GM06990 (cell line): ENCODE measurements around the gene CPHXL2.
A peak's percentile ranks its signal among the peaks of the same experiment; 100 is the strongest.

ENCODE experiments used
- DNase-seq: peaks from one replicate; pipeline ENCODE4 v3.0.0-alpha.2; 2011; ENCODE audit not compliant: insufficient read length; ENCODE audit errors: extremely low read depth
- H3K27me3 ChIP-seq: replicated peaks from 2 replicates; pipeline ENCODE4 v1.6.0; 2011; ENCODE audit warnings: low read length; ENCODE audit not compliant: control insufficient read depth, insufficient read depth
- H3K36me3 ChIP-seq: 2 replicates; pipeline ENCODE4 v1.5.1; 2011; ENCODE audit warnings: low read length; ENCODE audit not compliant: control insufficient read depth, insufficient read depth
- H3K4me3 ChIP-seq: replicated peaks from 2 replicates; pipeline ENCODE4 v1.5.1; 2011; ENCODE audit warnings: low read depth, mild to moderate bottlenecking, control low read depth, low read length
- CTCF ChIP-seq: IDR thresholded peaks from 2 replicates; pipeline ENCODE4 v1.5.1; 2011; ENCODE audit warnings: low read length, control low read depth, mild to moderate bottlenecking, inconsistent platforms; ENCODE audit not compliant: insufficient read depth, poor library complexity, severe bottlenecking

The CPHXL2 gene

GRCh38 chr16:75626806-75627205, 50.0 kb downstream of the CPHXL2 start:
- Histone ChIP-seq H3K36me3 (peaks cover 24% of the 10 kb centered on the region), H3K27me3 (no peaks in the 10 kb centered on the region), H3K4me3 (no peak overlapping the region)
- no peak for TF ChIP-seq CTCF
- no peak for DNase-seq

DNA sequence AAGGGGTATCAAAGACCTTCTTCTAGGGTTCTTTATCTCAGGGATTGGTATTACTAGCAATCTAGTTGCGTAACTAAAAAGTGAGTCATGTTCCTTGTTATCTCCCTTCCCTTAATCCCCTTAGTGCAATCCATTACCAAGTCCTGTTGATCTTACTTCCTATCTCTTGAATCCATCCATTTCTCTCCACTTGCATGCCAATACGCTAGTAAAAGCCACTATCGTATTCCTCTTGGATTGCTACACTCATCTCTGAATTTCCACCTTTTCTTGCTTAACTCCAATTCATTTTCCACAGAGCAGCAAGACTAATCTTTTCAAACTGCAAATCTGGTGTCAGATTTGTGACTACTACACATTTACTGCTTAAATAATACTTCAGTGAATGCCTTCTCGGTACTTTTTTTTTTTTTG, 51.9 kb downstream of the CPHXL2 start:
- H3K4me3 ChIP-seq: no peak overlapping the region
- H3K27me3 ChIP-seq: no peaks in the 10 kb centered on the region
- no peak for TF ChIP-seq CTCF
- no peak for DNase-seq
- peaks cover 22% of the 10 kb centered on the region for H3K36me3 ChIP-seq

GRCh38 chr16:75622761-75623605, 53.8 kb downstream of the CPHXL2 start, which contains the start of gene ADAT1:
ADAT1 (minus strand) TSS chr16:75623281; CDS start chr16:75620799, 2,482 bp downstream.
- no peak for TF ChIP-seq CTCF
- H3K27me3 ChIP-seq: no peaks in the 10 kb centered on the region
- peak within 1 kb of the TSS; percentile 81 for H3K4me3 ChIP-seq
- peaks cover 17% of the 10 kb centered on the region for H3K36me3 ChIP-seq
- DNase-seq: peak; percentile 97

GRCh38 chr16:75621170-75621477, 55.7 kb downstream of the CPHXL2 start:
- no peak overlapping the region; the same call in 1 of the 2 replicates for H3K4me3 ChIP-seq
- no peak for DNase-seq
- no peaks in the 10 kb centered on the region for H3K27me3 ChIP-seq
- TF ChIP-seq CTCF: peak; percentile 56
- peaks cover 10% of the 10 kb centered on the region for H3K36me3 ChIP-seq

DNA sequence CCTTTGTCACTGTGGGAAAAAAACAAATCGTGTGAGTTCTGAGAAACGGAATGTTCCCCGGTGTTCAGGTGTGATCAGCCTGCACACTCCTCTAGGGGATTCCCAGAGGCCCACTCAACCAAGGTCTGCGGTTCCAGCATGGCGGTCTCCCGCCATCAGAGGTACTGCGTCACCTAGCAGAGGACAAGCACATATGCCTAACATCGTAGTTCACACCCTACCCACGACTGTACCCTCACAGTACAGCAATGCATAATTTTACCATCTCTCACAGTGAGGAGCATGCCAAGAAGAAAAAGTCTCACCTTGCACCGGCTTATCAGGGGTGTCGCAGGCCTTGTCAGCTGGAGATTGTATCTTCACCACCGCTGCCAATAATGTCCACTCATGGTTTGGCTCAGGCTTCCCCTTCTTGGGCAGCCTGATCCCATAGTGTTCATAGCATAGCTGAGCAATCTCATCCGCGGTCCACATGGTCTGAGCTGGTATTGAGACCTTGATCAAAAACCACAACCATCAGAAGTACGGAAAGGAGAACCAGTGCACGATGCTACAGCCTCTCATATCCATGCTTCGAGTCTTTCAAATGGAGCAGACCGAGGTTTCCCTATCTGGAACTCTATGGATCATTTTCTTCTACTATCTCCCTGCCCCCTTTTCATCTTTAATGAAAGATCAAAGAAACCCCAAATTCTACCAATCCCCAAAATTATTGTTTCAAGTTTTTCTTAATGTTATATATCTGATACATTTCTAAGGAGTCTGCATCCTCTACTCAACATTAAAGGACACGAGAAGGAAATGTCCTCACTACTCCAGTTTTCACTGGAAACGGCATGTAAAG, 56.3 kb downstream of the CPHXL2 start:
- DNase-seq: no peak
- Histone ChIP-seq H3K27me3 (no peaks in the 10 kb centered on the region), H3K36me3 (peaks cover 10% of the 10 kb centered on the region), H3K4me3 (no peak overlapping the region)
- TF ChIP-seq CTCF: no peak
